RWPE2 (cell line): Measurements from ENCODE around the gene RSPRY1.

ENCODE experiments used
- ATAC-seq: fragments of 200-7000 bp; cut with Tn5 transposase; 3 replicates; pipeline ENCODE4 v1.9.1; 2021; ENCODE audit warnings: low read depth
- DNase-seq: peaks from one replicate; pipeline ENCODE4 v3.0.0-alpha.2; 2020; ENCODE audit warnings: low spot score
- H3K27ac ChIP-seq: fragments of 450-650 bp; 2 replicates; pipeline ENCODE4 v1.5.1; 2017; ENCODE audit warnings: mild to moderate bottlenecking; ENCODE audit not compliant: poor library complexity, severe bottlenecking
- H3K27me3 ChIP-seq: fragments of 250-450 bp; sonication (Bioruptor Pico); 2 replicates; pipeline ENCODE4 v1.5.1; 2021; ENCODE audit warnings: mild to moderate bottlenecking, moderate library complexity; ENCODE audit not compliant: insufficient read depth, poor library complexity, severe bottlenecking
- H3K36me3 ChIP-seq: fragments of 250-450 bp; sonication (Bioruptor Pico); 2 replicates; pipeline ENCODE4 v1.5.1; 2020; ENCODE audit warnings: low read depth, mild to moderate bottlenecking, moderate library complexity
- H3K4me1 ChIP-seq: fragments of 250-450 bp; sonication (Bioruptor Pico); 2 replicates; pipeline ENCODE4 v1.5.1; 2021; ENCODE audit warnings: mild to moderate bottlenecking, moderate library complexity; ENCODE audit not compliant: insufficient read depth, poor library complexity, severe bottlenecking
- H3K4me3 ChIP-seq: fragments of 250-450 bp; sonication (Bioruptor Pico); 2 replicates; pipeline ENCODE4 v1.5.1; 2021; ENCODE audit warnings: mild to moderate bottlenecking, moderate library complexity; ENCODE audit not compliant: severe bottlenecking
- H3K9me3 ChIP-seq: fragments of 250-450 bp; sonication (Bioruptor Pico); 2 replicates; pipeline ENCODE4 v1.5.1; 2021; ENCODE audit warnings: mild to moderate bottlenecking, moderate library complexity; ENCODE audit not compliant: severe bottlenecking
- TF ChIP-seq, protein P1 (sequence below): fragments of 450-650 bp; IDR thresholded peaks from one replicate; pipeline ENCODE4 v1.5.1; 2017; ENCODE audit warnings: mild to moderate bottlenecking, moderate library complexity; ENCODE audit not compliant: poor library complexity, severe bottlenecking

The RSPRY1 gene

DNA sequence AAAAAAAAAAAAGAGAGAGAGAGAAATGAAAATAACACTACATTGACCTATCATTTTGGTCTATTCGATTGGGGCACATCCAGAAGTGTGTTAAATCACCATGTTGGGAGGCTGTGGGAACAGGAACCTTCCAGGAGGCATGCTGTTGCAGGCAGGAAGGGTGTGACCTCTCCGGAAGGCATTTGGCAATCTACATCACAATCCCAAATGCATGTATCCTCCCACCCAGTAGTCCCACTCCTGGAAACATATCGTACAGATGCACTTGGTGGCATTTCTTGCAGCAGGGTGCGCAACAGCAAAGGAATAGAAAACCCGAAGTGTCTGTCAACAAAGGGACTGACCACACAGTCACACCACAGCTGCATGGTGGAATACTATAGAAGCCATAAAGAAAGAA is 90.5 kb downstream of the RSPRY1 start:
- H3K36me3 ChIP-seq: no peaks in the 10 kb centered on the region
- H3K4me3 ChIP-seq: no peak overlapping the region
- TF ChIP-seq, protein P1, sequence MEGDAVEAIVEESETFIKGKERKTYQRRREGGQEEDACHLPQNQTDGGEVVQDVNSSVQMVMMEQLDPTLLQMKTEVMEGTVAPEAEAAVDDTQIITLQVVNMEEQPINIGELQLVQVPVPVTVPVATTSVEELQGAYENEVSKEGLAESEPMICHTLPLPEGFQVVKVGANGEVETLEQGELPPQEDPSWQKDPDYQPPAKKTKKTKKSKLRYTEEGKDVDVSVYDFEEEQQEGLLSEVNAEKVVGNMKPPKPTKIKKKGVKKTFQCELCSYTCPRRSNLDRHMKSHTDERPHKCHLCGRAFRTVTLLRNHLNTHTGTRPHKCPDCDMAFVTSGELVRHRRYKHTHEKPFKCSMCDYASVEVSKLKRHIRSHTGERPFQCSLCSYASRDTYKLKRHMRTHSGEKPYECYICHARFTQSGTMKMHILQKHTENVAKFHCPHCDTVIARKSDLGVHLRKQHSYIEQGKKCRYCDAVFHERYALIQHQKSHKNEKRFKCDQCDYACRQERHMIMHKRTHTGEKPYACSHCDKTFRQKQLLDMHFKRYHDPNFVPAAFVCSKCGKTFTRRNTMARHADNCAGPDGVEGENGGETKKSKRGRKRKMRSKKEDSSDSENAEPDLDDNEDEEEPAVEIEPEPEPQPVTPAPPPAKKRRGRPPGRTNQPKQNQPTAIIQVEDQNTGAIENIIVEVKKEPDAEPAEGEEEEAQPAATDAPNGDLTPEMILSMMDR: peak; percentile 35
- peak overlapping the region; percentile 97 for H3K27ac ChIP-seq
- no peaks in the 10 kb centered on the region for H3K9me3 ChIP-seq
- H3K4me1 ChIP-seq: peaks cover 41% of the 10 kb centered on the region
- no peaks in the 10 kb centered on the region for H3K27me3 ChIP-seq
- DNase-seq (no peak), ATAC-seq (peak; percentile 59)

DNA sequence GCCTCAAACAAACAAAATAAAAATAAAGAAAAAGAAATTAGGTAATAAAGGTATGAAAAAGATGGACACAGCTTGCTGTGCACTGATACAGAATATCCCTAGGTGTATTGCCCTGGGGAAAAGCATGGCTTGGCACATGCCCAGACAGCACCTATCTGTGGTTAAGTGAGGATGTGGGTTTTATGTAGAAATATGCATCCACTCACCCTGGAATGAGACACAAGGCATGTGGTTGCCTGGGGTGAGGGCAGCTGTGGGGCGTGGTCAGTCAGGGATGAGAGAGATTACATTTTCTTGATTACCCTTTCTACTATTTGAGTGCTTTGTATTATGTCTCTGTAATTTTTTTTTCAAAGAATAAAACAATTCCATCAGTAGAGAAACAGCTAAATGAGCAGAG is 91.5 kb downstream of the RSPRY1 start:
- Histone ChIP-seq H3K4me3 (no peak overlapping the region), H3K4me1 (peaks cover 41% of the 10 kb centered on the region), H3K27ac (peak overlapping the region; percentile 97), H3K9me3 (no peaks in the 10 kb centered on the region), H3K27me3 (no peaks in the 10 kb centered on the region), H3K36me3 (no peaks in the 10 kb centered on the region)
- TF ChIP-seq, protein P1: no peak
- ATAC-seq (peak; percentile 90), DNase-seq (peak; percentile 96)

DNA sequence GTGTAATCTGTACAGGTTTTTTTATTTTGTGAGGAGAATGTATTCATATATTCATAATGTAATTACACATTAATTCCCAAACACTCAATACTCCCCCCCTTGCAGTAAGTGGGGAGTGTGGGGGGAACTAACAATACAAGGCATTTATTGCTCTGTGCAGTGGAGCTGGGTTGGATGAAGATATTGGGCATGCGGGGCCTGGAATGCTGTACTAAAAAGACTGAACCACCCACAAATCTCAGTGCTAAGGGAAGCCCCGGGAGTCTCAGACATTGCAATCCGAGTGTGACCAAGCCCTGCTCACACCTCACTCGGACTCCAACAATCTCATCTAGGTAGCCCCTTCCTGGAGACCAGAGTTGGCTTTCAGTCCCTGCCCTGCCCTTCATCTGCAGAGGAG is 92.4 kb downstream of the RSPRY1 start:
- ATAC-seq: no peak
- peaks cover 48% of the 10 kb centered on the region for H3K4me1 ChIP-seq
- TF ChIP-seq, protein P1: no peak

DNA sequence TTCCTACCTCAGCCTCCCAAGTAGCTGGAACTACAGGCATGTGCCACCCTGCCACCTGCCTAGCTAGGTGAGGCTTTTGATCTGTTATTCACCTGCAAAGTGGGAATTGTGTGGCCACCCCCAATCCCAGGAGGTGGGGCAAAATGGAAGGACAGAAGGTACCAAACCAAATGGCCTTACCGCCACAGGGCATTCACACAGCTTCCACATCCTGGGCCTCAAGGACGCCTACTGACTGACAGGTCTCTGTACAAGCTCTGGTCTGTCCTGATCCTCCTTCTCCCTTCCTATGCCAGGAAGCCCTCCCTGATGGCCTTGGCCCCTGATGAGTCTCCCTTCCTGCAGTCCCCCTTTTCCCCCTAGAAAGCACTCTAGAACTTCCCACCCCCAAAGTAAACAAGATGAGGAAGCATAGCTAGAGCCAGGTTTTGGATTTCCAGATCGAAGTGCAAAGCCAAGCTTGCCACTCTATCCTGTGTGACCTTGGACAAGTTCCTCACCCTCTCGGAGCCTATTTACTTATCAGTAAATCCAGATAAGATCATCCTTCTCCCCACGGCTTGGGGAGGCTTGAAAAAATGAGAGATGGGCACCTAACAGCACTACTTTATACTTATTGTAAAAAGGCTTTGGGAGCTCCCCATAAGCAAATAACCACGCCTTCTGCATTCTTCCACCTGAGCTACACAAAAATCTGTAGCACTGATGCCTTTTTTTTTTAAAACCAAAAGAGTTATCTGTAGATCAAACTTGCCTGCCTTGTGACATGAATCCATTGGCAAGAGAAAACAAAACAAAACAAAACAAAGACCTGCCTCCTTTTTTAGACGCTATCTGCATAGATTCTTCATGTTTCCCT is 93.9 kb downstream of the RSPRY1 start:
- TF ChIP-seq, protein P1: no peak
- Histone ChIP-seq H3K27me3 (no peaks in the 10 kb centered on the region), H3K9me3 (no peaks in the 10 kb centered on the region), H3K27ac (peak overlapping the region; percentile 97), H3K4me1 (peaks cover 48% of the 10 kb centered on the region), H3K36me3 (no peaks in the 10 kb centered on the region), H3K4me3 (no peak overlapping the region)
- no peak for DNase-seq
- ATAC-seq: no peak

More for the DNA sequence above, 92.4 kb downstream of the RSPRY1 start:
- Histone ChIP-seq H3K36me3 (no peaks in the 10 kb centered on the region), H3K4me3 (no peak overlapping the region), H3K27ac (peak overlapping the region; percentile 97), H3K27me3 (no peaks in the 10 kb centered on the region), H3K9me3 (no peaks in the 10 kb centered on the region)
- no peak for DNase-seq

DNA sequence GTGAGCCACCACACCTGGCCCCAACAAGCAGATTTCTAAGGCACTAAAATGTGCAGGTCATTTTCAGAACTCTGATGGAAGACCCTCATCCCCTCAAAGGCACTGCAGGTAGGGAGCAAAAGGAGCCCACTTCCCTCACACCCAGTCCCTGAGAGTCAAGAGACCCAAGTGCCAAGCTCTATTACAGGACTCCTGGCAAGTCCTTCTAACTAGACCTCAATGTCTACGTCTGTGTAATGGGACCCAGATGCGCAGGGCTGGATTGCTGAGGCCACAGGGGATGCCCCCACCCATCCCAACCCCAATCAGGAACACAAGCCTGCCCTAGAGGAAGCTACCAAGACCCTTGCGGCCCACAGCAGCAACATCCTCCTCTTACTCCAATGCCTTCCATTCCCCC is 95.7 kb downstream of the RSPRY1 start:
- H3K4me1 ChIP-seq: peaks cover 36% of the 10 kb centered on the region
- DNase-seq (no peak), ATAC-seq (no peak)
- TF ChIP-seq, protein P1: no peak
- no peaks in the 10 kb centered on the region for H3K36me3 ChIP-seq
- H3K4me3 ChIP-seq: no peak overlapping the region
- H3K27me3 ChIP-seq: no peaks in the 10 kb centered on the region
- H3K27ac ChIP-seq: peak overlapping the region; percentile 97
- no peaks in the 10 kb centered on the region for H3K9me3 ChIP-seq
